ENCODE results near the gene NUP188. TPM values are rescaled to one million over a fixed set of nuclear protein-coding genes. Genes with fewer than 3 reads are reported as not detected.
A peak's percentile ranks its signal among the peaks of the same experiment; 100 is the strongest.

Gene NUP188
- total RNA-seq, 1 donor from 2014 or later: 128 TPM

GRCh38 chr9:128992995-128993394 is 45.5 kb downstream of the NUP188 start:
- no peaks in the 10 kb centered on the region for H3K4me1 Mint-ChIP-seq
- no peak overlapping the region for H3K4me3 Mint-ChIP-seq
- no peak for DNase-seq (ENCODE audit: low read depth, low spot score)
- H3K27ac Mint-ChIP-seq (ENCODE audit: unreplicated experiment): no peak overlapping the region
- TF ChIP-seq CTCF (conservative IDR thresholded peaks at IDR 0.05): peak; percentile 43
- no peaks in the 10 kb centered on the region for H3K9me3 Mint-ChIP-seq
- peaks cover 22% of the 10 kb centered on the region for H3K36me3 Mint-ChIP-seq (ENCODE audit: low read depth)
- no peaks in the 10 kb centered on the region for H3K27me3 Mint-ChIP-seq (ENCODE audit: low read depth)

DNA sequence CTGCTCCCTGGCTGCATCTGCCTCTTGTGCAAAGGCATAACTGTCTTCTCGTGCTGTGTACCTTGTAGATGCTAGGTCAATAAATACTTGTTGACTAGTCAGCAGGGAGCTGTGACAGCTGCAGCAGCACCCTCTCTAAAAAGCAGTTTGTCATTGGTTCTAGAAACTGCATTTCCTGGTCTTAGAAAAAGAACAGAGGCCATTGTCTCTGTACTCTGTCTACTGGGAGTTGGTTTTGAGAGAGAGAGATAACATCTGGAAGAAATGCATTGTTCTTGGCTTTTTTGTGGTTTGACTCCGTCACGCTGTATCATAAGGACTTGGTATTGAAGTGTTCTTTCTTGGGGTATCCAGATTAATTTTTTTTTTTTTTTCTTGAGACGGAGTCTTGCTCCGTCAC is 48.3 kb downstream of the NUP188 start:
- Mint-ChIP-seq H3K36me3 (ENCODE audit: low read depth) (peaks cover 26% of the 10 kb centered on the region), H3K4me1 (no peaks in the 10 kb centered on the region), H3K27me3 (ENCODE audit: low read depth) (no peaks in the 10 kb centered on the region), H3K27ac (ENCODE audit: unreplicated experiment) (no peak overlapping the region), H3K9me3 (no peaks in the 10 kb centered on the region), H3K4me3 (no peak overlapping the region)
- no peak for TF ChIP-seq CTCF (conservative IDR thresholded peaks at IDR 0.05)
- DNase-seq (ENCODE audit: low read depth, low spot score): no peak

DNA sequence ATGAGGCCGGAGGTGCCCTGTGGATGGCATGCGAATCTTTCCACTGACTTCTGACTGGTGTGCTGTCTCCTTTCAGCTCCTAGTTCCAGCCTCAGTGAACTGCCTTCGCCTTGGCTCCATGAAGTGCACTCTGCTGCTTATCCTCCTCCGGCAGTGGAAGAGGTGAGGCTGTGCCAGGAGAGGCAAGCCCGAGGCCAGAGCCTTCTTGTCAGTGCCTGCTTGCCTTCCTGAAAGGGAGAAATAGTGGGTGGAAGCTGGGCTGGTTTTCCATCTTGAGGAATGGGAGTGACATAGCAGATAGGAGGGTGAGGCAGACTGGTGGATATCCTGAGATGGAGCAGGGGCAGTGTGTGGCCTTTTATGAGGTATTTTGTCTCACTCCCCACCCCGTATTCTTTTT is 51.0 kb downstream of the NUP188 start:
- no peaks in the 10 kb centered on the region for H3K9me3 Mint-ChIP-seq
- H3K27me3 Mint-ChIP-seq (ENCODE audit: low read depth): peaks cover 3% of the 10 kb centered on the region
- DNase-seq (ENCODE audit: low read depth, low spot score): no peak
- H3K4me3 Mint-ChIP-seq: no peak overlapping the region
- TF ChIP-seq CTCF (conservative IDR thresholded peaks at IDR 0.05): no peak
- no peak overlapping the region for H3K27ac Mint-ChIP-seq (ENCODE audit: unreplicated experiment)
- H3K36me3 Mint-ChIP-seq (ENCODE audit: low read depth): peaks cover 44% of the 10 kb centered on the region
- H3K4me1 Mint-ChIP-seq: no peaks in the 10 kb centered on the region

- peak overlapping the region; percentile 62 for H3K27ac Mint-ChIP-seq (ENCODE audit: unreplicated experiment)
- H3K4me3 Mint-ChIP-seq: peak overlapping the region; percentile 28
- peaks cover 42% of the 10 kb centered on the region for H3K36me3 Mint-ChIP-seq (ENCODE audit: low read depth)
These were observed 52.2 kb downstream of the NUP188 start for GRCh38 chr9:128999581-129000206.

DNA sequence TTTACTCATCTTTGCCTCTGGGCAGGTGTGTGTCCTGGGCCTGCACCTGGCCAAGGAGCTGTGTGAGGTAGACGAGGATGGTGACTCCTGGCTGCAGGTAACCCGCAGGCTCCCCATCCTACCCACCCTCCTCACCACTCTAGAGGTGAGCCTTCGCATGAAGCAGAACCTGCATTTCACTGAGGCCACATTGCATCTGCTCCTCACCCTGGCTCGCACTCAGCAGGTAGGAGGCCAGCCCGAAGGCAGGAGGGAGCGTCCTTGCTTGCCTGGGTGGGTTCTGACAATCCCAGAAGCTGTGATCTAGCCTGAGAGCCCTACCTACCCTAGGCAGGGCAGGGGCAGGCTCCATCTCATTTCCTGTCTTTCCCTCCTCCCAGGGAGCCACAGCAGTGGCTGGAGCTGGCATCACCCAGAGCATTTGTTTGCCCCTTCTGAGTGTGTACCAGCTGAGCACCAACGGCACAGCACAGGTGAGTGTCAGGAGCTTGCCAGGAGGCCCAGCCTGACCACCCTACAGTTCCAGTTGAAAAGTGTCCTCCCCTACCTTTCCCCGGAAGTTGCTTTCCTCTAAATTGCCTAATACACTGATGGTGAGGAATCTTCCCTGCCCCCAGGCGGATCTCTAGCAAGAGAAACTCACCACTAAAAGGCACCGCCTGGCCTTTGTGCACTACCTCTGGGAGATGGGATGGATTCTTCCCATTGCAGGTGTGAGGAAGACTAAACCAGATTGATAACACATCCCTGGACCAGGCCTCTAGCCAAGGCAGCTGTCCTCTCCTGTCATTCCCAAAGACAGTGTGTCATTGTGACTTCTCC is 54.2 kb downstream of the NUP188 start:
- Mint-ChIP-seq H3K9me3 (no peaks in the 10 kb centered on the region), H3K36me3 (ENCODE audit: low read depth) (peaks cover 34% of the 10 kb centered on the region), H3K27me3 (ENCODE audit: low read depth) (peaks cover 5% of the 10 kb centered on the region), H3K4me1 (peaks cover 3% of the 10 kb centered on the region), H3K27ac (ENCODE audit: unreplicated experiment) (peak overlapping the region; percentile 35), H3K4me3 (peak overlapping the region; percentile 44)
- no peak for DNase-seq (ENCODE audit: low read depth, low spot score)
- TF ChIP-seq CTCF (conservative IDR thresholded peaks at IDR 0.05): no peak

More at GRCh38 chr9:128999581-129000206, 52.2 kb downstream of the NUP188 start:
- no peak for TF ChIP-seq CTCF (conservative IDR thresholded peaks at IDR 0.05)
- Mint-ChIP-seq H3K4me1 (no peaks in the 10 kb centered on the region), H3K9me3 (no peaks in the 10 kb centered on the region), H3K27me3 (ENCODE audit: low read depth) (peaks cover 3% of the 10 kb centered on the region)
- no peak for DNase-seq (ENCODE audit: low read depth, low spot score)

Measured in neural crest cell (in vitro differentiated cells).